Measurements from ENCODE around the gene RPP38. TPM values are rescaled to one million over a fixed set of nuclear protein-coding genes. Genes with fewer than 3 reads are reported as not detected.

The RPP38 gene
- total RNA-seq, 4 donors from 2014 or later: 8.9 to 17.2 (median 12.8) TPM

DNA sequence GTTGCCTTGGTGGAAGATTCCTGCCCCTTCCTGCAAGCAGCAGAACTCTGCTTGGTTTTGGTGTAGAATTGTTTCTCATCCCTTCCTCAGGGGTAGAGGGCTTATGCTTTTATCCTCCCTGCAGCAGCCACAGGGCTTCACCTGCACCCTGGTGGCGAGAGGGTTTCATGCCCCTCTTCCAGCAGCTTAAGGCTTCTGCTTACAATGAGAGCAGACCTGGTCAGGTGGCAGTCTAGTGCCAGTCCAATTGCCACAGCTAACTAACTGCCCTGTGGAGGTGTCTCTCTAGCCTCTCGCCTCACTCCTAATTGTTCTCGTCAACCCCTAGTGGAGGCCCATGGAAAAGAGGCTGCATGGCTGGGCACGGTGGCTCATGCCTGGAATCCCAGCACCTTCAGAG is 27.9 kb upstream of the RPP38 start:
- Histone ChIP-seq H3K27ac (no peak overlapping the region), H3K9me3 (peaks cover 0 to 4% (median 0%) of the 10 kb centered on the region in 3 donors), H3K36me3 (no peaks in the 10 kb centered on the region), H3K27me3 (no peaks in the 10 kb centered on the region), H3K4me1 (no peaks in the 10 kb centered on the region), H3K4me3 (no peak overlapping the region)
- no peak for ATAC-seq
- DNase-seq: no peak
- intact Hi-C loops (cut with DNase I; ENCODE audit: low total_unique reads): no loop called here
- TF ChIP-seq, protein P1, sequence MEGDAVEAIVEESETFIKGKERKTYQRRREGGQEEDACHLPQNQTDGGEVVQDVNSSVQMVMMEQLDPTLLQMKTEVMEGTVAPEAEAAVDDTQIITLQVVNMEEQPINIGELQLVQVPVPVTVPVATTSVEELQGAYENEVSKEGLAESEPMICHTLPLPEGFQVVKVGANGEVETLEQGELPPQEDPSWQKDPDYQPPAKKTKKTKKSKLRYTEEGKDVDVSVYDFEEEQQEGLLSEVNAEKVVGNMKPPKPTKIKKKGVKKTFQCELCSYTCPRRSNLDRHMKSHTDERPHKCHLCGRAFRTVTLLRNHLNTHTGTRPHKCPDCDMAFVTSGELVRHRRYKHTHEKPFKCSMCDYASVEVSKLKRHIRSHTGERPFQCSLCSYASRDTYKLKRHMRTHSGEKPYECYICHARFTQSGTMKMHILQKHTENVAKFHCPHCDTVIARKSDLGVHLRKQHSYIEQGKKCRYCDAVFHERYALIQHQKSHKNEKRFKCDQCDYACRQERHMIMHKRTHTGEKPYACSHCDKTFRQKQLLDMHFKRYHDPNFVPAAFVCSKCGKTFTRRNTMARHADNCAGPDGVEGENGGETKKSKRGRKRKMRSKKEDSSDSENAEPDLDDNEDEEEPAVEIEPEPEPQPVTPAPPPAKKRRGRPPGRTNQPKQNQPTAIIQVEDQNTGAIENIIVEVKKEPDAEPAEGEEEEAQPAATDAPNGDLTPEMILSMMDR (IDR thresholded peaks at IDR 0.05 in 4 of 5, conservative IDR thresholded peaks at IDR 0.05 in 1 of 5): no peak
- no peak for TF ChIP-seq POLR2A (IDR thresholded peaks at IDR 0.05)
- in situ Hi-C loops (cut with MboI; ENCODE audit: low sequenced_read_pairs in 4 of 4): no loop called here

DNA sequence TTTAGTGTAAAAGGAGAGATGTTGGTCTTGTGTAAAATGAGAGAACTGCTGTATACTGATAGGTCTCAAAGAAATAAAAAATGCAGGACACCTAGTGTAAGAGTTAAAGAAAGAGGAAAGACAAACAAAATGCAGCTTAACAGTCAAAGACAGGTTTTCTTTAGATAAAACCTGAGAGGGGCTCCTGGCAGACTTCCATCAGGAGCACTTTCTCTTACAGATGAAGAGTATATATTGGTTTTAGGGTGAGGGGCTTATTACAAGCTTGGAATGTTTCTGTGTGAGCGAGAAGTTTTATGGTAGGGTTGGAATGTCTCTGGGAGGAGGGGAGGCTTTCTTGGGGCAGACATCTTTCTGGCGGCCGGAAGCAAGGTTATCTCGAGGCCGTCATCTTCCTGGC is 24.8 kb upstream of the RPP38 start:
- Histone ChIP-seq H3K36me3 (no peaks in the 10 kb centered on the region), H3K9me3 (no peaks in the 10 kb centered on the region), H3K27me3 (no peaks in the 10 kb centered on the region), H3K4me3 (no peak overlapping the region), H3K4me1 (no peaks in the 10 kb centered on the region), H3K27ac (no peak overlapping the region)
- no peak for DNase-seq
- in situ Hi-C loops (cut with MboI; ENCODE audit: low sequenced_read_pairs in 4 of 4) (no loop called here), intact Hi-C loops (cut with DNase I; ENCODE audit: low total_unique reads) (no loop called here)
- no peak for TF ChIP-seq POLR2A (IDR thresholded peaks at IDR 0.05)
- TF ChIP-seq, protein P1 (IDR thresholded peaks at IDR 0.05 in 4 of 5, conservative IDR thresholded peaks at IDR 0.05 in 1 of 5): no peak
- ATAC-seq: no peak

DNA sequence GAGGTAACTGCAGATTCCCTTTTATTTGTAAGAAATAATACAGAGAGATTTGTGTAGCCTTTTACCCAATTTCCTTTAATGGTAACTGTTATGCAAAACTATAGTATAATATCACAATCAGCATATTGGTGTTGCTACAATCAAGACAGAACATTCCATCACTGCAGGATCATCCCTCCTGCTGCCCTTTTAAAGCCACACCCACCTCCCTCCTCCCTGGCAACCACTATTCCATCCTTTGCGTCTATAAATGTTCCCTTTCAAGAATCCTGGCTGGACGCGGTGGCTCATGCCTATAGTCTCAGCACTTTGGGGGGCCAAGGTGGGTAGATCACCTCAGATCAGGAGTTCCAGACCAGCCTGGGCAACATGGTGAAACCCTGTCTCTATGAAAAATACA is 21.7 kb upstream of the RPP38 start:
- no peak overlapping the region for H3K4me3 ChIP-seq
- ATAC-seq: no peak
- no peak overlapping the region for H3K27ac ChIP-seq
- H3K27me3 ChIP-seq: no peaks in the 10 kb centered on the region
- DNase-seq: no peak
- intact Hi-C loops (cut with DNase I; ENCODE audit: low total_unique reads) (no loop called here), in situ Hi-C loops (cut with MboI; ENCODE audit: low sequenced_read_pairs in 4 of 4) (loop anchor here in 1 of 4 donors (25.0 kb wide), 1 partner anchor 238 kb away; the partner anchor contains the start of genes CDNF, HSPA14 and MSANTD7)
- H3K36me3 ChIP-seq: no peaks in the 10 kb centered on the region
- no peaks in the 10 kb centered on the region for H3K4me1 ChIP-seq
- TF ChIP-seq POLR2A (IDR thresholded peaks at IDR 0.05): no peak
- TF ChIP-seq, protein P1 (IDR thresholded peaks at IDR 0.05 in 4 of 5, conservative IDR thresholded peaks at IDR 0.05 in 1 of 5): no peak
- H3K9me3 ChIP-seq: no peaks in the 10 kb centered on the region

DNA sequence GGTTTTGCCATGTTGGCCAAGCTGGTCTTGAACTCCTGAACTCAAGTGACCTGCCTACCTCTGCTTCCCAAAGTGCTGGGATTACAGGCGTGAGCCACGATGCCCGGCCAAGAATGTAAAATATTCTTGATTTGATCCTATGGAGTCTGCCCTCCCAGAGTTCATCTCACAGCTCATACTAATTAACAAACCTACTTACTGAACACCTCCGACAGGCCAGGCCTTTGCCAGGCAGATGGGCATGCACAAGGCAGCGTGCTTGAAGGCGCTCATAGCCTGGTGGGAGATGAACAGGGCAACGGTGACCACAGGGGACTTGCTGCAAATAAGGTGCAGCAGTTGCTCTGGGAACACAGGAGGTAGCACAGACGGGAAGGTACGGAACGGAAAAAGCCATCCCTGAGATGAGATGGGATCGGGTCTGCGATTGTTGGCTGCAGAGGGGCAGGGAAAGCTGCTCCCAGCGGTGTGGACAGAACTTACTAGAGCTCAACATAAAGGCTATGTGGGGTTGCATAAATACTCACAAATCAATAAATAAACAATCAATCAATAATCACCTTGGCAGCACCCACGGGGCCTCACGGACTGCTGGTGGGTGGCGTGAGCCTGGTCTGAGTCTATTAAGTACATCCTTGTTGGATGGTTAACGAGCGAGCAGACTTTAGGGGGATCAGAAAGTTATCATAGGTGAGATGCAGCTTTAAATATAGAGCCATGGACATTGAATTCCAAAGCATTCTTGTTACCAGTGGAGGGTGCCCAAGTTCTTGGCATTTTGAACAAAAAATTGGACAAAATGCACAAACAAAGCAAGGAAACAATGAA is 13.3 kb upstream of the RPP38 start:
- Histone ChIP-seq H3K36me3 (no peaks in the 10 kb centered on the region), H3K27me3 (no peaks in the 10 kb centered on the region), H3K9me3 (no peaks in the 10 kb centered on the region), H3K4me3 (peak overlapping the region; percentile 42 to 57 (median 50)), H3K27ac (peak overlapping the region in 1 of 4 donors; percentile 47), H3K4me1 (peaks cover 3 to 9% of the 10 kb centered on the region in 2 donors)
- DNase-seq (no peak), ATAC-seq (no peak)
- TF ChIP-seq, protein P1 (IDR thresholded peaks at IDR 0.05 in 4 of 5, conservative IDR thresholded peaks at IDR 0.05 in 1 of 5): no peak
- no peak for TF ChIP-seq POLR2A (IDR thresholded peaks at IDR 0.05)
- intact Hi-C loops (cut with DNase I; ENCODE audit: low total_unique reads) (no loop called here), in situ Hi-C loops (cut with MboI; ENCODE audit: low sequenced_read_pairs in 4 of 4) (loop anchor here in 1 of 4 donors (25.0 kb wide), 1 partner anchor 247 kb away; the partner anchor contains the start of genes CDNF, HSPA14 and MSANTD7)

All from gastrocnemius medialis (tissue), 4 donors.